ENCODE measurements around the gene PRSS22.
A peak's percentile ranks its signal among the peaks of the same experiment; 100 is the strongest.

Gene PRSS22, protein sequence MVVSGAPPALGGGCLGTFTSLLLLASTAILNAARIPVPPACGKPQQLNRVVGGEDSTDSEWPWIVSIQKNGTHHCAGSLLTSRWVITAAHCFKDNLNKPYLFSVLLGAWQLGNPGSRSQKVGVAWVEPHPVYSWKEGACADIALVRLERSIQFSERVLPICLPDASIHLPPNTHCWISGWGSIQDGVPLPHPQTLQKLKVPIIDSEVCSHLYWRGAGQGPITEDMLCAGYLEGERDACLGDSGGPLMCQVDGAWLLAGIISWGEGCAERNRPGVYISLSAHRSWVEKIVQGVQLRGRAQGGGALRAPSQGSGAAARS

DNA sequence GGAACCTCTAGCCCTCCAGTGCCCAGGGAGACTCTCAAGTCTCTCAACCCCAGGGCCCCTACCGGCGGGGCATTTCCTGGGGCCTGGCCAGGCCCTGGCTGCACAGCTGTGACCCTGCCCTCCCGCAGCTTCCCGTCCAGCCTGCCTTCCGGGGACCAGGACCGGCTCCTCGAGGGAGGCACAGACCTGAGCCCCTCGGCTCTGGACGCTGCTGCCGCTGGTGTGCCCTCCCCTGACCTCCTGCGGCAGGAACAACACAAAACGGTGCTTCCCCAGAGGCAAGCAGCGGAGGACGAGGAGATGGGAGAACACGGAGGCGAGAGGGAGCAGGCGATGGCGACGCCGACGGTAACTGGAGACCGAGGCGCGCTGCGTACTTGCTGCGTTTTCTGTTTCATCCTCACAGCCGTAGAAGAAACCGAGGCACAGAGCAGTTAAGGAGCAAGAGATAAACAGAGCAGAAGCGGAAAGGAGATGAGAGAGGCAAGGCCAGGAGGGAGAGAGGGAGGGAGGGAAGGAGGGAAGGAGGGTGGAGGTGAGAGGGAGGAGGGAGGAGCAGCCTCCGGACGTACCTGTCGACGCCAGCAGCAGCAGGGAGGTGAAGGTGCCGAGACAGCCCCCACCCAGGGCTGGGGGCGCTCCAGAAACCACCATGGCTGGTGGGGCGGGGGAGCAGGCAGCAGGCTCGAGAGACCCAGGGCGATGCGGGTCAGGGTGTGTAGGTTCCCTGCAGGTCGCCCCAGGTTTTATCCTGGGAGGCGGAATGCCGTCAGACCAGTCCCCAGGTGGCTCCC lies at the start of gene PRSS22:
TSS of gene PRSS22 (minus strand) at position 720 of the 794 bp plus-strand sequence. CDS start at position 654, 66 bp downstream.
- DNase-seq = no peak

DNA sequence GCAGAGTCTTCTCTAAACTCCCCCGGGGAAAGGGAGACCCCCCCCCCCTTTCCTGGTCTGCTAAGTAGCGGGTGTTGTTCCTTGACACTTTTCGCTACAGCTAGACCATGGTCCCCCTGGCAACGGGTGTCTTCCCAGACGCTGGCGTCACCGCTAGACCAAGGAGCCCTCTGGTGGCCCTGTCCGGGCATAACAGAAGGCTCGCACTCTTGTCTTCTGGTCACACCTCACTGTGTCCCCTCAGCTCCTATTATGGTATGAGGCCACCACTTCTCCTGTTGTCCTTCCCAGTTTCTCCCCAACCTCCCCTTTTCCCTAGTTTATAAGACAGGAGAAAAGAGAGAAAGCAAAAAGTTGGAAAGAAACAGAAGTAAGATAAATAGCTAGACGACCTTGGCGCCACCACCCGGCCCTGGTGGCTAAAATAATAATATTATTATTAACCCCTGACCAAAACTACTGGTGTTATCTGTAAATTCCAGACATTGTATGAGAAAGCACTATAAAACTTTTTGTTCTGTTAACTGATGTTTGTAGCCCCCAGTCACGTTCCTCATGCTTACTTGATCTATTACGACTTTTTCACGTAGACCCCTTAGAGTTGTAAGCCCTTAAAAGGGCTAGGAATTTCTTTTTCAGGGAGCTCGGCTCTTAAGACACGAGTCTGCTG lies 49.2 kb upstream of the PRSS22 start:
- DNase-seq = peak; percentile 56

DNA sequence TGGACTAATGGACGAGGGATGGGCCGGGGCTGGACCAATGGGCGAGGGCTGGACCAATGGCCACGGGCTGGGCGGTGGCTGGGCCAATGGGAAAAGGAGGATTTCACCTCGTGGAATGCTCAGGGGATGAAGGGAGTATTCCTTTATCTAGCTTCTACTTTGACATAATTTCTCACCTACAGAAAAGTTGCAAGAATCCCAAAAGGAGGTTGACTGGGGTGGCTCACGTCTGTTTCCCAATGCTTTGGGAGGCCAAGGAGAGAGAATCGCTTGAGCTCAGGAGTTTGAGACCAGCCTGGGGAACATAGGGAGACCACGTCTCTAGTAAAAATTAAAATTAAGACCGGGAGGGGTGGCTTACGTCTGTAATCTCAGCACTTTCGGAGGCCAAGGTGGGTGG lies 48.0 kb upstream of the PRSS22 start:
- DNase-seq = no peak

DNA sequence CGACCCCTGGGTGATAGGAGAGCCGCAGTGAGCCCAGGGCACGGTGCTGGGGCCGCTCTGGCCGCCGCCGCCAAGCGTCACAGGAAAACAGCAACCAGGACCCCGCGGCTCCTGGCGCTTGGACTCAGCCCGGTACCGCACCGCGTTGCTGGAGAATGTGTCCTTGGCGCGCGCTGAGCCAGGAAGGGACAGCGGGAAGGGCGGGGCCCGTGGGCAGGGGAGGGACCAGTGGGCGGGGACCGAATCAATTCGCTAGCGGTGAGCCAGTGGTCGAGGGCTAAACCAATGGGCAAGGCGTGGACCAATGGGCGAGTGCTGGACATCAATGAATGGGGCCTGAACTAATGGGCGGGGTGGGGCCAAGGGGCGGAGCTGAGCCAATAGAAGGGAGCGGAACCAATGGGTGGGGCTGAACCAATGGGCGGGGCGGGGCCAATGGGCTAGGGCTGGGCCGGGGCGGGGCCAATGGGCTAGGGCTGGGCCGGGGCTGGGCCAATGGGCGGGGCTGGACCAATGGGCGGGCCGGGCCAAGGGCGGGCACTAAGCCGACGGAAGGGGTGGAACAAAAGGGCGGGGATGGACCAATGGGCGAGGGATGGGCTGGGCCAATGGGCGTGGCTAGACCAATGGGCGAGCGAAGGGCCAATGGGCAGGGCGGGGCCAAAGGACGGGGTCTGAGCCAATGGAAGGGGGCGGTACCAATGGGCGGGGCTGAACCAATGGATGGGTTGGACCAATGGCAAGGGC lies 47.4 kb upstream of the PRSS22 start:
- peak; percentile 99 for DNase-seq

DNA sequence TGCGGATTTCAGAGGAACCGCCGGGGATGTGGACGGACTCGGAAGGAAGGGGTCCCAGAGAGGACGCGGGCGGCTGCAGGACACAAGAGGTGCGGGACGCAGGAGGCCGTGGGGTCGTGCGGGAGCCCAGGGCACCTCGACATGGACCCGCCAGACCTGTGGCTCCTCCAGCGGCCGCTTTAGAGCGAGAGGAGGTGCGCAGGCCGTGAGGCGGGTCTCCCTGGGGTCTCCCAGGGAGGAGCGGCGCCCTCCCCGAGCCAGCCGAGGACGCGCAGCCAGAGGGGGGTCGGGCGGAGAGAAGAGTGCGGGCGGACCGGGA lies 46.9 kb upstream of the PRSS22 start:
- DNase-seq = no peak

DNA sequence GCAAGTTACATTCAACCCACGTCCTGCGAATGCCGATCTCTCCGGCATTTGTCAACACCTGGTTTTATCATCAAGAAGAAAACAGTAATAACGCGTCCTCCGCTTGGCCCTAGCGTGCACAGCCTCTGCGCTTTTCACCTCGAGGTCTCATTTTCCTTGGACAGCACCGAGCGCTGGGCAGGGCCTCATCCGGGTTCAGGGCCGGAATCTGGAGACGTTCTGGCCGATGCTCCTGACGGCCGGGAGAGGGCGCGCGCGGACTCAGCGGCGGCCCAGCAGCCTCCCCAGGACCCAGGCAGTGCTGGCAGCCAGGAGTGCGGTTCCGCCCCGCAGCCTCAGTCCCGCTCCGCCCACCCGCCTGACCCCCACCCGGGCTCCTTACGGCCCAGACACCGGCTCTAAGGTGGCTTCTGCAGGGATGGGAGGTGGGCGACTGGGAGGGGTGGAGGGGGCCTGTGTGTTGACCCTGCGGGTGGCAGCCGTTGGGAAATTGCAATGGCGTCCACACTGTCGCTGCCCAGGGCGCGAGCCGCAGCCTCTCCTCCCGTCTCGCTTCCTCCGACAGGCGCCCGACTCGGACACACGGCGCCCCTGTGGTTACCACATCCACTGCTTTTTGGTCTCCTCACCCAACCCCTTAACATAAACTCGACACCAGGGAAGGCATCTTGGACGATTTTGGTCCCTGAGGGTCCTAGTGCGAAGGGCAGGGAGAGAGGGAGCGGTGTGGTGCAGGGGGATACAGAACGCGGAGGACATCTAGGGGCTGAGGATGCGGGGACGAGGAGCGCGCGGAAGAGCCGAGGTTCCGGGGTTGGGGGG lies 46.3 kb upstream of the PRSS22 start:
- peak; percentile 87 for DNase-seq

DNA sequence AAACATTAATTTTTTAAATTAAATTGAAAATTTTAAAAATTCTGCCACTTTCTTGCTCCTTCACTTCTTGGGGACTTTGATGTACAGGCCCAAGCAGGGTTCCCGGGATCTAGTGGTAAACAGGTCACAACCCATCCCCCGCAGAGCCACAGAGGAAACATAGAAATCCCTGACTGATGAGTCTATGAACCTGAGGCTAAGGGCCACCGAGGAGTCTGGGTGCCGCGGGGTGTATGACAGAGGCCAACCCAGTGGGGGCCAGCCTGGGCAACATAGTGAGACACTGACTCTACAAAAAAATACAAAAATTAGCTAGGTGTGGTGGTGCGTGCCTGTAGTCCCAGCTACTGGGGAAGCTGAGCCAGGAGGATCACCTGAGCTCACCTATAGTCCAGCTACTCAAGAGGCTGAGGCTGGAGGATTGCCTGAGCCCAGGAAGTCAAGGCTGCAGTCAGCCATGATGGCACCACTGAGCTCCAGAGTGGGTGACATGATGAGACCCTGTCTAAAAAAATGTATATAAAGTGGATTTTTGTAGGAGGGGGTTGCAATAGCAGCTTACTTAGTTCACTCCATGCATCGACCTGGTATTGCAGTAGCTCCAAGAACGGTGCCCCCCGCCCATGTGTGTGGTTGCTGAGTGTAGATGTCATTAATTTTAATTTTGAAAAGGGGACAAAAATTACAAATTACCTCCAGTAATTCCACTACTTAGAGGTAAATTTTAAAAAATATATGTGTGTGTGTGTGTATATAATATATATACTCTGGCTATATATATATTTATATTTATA lies 44.6 kb upstream of the PRSS22 start:
- no peak for DNase-seq

DNA sequence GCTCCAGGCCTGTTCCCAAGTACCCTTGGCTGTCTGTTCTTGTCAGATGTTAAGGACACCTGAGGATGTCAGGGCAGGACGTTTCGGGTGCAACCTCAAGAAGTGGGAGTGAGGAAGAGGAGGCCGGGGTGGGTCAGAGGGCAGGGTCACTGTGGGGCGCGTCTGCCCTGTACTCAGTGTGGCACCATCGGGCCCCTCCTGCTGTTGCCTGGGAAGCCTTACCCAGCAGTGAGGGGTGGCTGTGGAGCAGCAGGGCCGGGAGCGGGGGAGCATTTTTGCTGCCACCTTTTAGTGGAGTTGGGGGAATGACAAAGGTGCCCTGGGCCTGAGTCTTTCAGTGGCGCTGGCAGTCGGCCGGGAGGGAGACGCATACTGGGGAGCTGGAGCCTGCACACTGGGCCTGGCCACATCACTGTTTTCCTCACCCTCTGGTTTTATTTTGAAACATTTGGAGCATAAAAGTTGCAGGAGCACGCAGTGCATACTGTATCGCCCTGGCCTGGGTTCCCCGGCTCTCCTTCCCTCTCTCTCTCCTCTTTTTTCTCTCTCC lies 42.6 kb upstream of the PRSS22 start:
- no peak for DNase-seq

DNA sequence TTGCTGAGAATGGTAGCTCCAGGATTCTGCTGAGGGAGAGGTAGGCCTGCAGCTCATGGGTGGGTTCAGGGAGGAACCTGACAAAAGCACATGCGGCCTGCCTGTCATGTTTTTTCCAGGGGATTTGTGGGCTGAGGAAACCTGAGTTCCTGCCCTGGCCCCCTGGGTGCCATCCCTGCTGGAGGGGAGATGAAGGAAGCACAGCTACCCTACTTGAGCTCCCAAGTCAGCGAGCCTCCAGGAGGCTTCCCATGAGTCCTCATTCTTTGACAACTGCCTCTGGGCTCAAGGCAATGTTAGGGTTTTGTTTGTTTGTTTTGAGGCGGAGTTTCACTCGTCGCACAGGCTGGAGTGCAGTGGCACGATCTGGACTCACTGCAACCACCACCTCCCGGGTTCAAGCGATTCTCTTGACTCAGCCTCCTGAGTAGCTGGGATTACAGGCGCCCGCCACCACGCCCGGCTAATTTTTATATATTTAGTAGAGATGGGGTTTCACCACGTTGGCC lies 41.6 kb upstream of the PRSS22 start:
- DNase-seq = no peak

DNA sequence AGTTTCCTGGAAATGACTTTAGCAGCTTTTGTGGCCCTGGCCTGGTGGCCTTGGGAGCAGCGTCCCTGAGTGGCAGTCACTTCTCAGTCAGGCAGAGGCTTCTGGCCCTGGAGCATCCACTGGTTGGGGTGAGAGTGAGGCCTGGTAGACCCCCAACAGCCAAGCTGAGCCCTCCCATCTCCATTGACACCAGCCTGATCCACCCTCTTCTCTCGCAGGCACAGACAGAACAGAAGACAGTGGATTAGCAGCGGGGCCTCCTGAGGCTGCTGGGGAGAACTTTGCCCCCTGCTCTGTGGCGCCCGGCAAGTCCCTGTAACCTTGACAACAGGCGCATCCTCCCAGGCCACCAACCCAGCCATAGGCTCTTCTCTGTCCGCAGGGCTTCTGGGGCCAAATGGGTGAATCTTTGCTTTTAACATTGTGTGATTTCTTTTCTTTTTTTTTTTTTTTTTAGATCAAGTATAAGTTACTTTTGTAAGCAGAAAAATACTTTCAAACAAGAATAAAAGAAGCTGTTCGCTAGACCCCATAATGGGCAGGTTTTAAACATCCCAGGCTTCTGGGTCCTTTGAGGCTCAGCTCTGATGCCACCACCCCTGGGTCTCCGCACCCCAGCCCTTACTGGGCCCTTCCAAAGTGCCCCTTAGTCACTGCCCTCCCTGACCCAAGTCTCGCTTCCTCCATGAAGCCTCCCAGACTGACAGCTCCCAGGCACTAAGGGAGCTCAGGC lies 41.0 kb upstream of the PRSS22 start:
- DNase-seq = no peak

DNA sequence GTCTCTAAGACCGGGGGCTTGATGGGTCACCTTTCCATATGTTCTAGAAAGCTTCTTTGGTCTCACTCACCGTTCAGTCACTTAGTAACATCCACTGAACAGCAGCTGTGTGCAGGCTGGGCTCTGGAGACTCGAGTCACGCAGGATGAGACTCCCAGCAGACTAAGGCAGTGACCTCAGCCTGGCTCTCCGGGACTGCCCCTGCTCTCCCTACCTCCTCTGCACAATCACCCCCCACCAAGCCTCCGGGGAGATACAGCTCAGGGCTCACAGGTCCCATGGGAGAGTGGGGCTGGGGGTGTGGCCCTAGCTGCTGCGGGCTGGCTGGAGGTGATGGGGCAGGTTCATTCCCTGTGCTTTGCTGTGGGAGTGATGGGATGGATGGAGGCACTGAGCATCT lies 39.1 kb upstream of the PRSS22 start:
- no peak for DNase-seq

DNA sequence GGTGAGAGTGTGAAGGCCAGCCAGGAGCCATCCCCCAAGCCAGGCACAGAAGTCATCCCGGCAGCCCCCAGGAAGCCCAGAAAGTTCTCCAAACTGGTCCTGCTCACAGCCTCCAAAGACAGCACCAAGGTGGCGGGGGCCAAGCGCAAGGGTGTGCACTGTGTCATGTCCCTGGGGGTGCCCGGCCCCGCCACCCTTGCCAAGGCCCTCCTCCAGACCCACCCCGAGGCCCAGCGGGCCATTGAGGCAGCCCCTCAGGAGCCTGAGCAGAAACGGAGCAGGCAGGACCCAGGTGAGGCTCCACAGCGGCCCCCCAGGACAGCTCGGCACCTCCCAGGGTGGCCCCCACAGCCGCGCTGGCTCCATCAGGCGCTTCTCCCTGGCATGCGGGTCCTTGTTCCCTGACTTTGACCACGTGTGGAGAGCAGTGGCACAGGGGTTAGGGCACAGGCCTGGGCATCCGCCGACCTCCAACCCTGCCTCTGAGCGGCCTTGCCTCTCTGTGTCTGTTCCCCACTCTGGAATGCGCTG lies 38.6 kb upstream of the PRSS22 start:
- no peak for DNase-seq

DNA sequence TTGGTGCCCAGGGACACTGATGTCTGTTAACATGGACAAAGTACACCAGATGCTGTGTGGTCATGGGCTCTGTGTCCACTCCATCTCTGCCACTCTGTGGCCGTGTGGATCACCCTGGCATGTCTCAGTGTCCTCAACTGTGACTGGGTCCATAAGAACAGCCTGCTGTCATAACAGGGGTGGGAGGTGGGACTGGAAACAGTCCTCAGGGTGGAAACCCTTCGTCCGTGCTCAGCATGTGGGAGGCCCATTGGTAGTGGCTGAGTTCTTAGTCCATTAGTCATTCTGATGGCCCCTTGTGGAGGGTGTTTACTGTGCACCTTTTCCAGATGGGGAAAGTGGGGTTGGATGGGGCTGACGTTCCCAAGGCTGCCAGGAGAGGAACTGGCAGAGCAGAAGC lies 37.8 kb upstream of the PRSS22 start:
- DNase-seq = no peak

DNA sequence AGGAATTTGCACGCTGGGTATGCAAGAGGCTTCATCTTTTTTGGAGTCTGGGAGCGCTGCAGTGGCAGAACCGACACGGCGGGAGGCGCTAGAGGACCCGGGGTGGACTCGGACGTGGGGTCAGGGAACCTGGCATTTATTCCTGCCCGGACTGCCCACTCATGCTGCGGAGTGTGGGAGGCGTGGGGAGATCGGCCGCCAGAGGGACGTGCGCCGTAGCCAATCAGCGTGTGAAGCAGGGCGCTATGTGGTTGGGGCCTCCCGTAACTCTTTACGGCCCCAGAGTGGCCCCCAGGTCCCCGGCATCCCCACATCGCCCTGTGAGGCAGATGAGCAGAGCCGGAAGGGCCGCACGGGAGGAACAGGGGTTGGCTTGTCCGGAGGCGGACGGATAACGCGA lies 36.3 kb upstream of the PRSS22 start:
- no peak for DNase-seq

DNA sequence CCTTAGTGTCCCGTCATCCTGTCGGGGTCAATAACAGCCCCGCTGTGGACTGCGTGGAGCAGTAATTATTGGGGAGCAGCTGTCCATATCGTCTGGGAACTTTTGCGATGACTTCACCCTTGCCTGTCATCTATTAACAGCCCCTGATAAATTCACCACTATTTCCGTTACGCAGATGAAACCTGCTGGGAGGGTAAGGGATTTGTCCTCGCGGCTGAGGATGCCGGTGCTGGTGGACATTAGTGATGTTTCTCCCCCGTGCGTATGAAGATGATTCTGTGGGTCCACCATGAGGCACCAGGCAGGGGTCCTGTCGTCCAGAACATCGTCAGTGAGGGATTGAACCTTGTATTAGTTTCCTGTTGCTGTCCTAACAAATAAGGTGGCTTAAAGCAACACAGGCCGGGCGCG lies 26.1 kb upstream of the PRSS22 start:
- DNase-seq = no peak

DNA sequence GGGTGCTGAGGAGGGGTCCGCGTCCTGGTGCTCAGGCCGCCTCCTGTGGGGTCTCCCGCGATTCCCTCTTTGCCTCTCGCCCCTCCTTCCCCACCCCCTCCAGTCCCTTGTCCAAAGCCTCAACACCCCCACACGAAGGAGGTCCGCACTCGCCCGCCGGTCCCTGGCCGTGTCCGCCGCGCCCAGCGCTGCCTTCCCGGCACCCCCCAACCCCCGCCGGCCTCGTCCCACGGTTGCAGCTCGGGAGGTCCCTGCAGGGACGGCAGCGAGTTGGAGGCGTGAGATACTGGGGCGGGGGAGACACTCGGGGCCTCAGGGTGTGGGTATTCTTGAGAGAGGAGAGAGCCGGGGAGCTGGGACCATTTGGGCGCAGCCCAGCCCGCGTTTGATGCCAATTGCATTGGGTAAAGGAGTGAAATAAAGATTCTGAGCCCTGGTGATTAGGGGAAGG lies 25.5 kb upstream of the PRSS22 start:
- no peak for DNase-seq

DNA sequence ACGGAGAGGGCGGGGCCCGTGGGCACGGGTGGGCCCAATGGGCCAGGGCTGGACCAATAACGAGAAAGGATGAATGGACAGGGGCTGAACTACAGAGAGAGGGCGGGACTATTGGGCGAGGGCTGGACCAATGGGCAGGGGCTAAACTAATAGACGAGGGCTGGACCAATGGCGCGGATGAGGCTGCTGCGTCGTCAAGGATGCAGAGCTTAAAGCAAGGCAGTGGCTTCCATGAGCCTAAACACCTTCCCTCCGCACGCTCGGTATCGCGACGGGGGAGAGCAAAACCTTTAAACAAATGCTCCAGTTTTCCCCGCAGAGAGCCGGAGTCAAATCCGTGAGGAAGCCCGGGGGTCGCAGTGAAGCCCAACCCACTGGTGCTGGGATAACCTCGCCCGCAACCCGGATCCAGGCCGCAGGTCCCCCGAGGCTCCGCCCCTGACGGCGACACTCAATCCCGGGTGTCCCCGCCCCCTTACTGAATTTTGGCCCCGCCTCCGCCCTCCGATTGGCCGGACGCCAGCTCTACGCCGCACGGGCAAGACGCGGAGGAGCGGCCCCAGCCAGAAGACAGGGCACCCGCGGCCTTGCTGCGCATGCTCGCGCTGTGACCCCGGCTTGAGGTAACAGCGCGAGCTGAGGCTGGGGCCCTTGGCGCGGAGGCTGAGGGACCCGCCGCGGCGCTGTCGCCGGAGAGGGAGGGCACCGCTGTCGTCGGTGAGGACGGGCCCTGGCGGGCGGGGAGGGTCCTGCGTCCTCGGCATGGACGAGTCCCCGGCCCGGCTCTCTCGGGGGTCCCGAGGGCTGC lies 24.9 kb upstream of the PRSS22 start, which contains the start of gene FLYWCH2:
TSS of gene FLYWCH2 (plus strand) at position 566 of the 808 bp plus-strand sequence. CDS start 13,235 bp downstream, outside the sequence.
- DNase-seq = peak; percentile 100

DNA sequence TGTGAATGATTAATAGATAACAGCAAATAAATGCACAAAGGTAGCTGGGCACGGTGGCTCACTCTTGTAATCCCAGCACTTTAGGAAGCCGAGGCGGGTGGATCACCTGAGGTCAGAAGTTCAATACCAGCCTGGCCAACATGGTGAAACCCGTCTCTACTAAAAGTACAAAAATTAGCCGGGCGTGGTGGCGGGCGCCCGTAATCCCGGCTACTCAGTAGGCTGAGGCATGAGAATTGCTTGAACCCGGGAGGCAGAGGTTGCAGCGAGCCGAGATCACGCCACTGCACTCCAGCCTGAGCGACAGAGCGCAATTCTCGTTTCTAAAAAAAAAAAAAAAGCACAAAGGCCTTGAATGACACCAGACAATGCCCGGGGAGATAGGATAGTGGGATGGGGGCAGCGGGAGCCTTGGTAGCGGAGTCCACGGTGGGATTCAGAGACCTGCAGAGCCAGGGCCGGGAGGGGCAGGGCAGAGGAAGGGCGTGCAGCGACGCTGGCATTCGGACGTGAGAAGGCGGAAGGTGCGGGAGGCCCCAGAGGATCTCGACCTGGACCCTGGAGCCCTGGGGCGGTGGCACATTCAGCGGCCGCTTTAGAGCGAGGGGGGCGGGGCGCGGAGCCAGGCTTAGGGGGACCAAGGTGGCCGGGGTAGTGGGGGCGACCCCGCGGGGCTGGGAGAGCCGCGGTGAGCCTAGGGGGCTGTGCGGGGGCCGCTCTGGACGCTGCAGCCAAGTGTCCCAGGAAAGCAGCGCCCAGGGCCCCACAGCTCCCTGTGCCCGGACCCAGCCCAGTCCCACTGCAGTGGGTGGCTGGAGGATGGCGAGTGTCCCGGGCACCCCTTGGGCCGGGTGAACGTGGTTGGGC lies 24.0 kb upstream of the PRSS22 start:
- DNase-seq = peak; percentile 25
